HG03521 (cell line): ENCODE data around the gene OTOF.

Experiments
- ATAC-seq: cut with Tn5 transposase; IDR thresholded peaks from one replicate; pipeline ENCODE4 v1.9.1; 2021; ENCODE audit warnings: mild to moderate bottlenecking, moderate library complexity; ENCODE audit not compliant: unreplicated experiment

OTOF gene

DNA sequence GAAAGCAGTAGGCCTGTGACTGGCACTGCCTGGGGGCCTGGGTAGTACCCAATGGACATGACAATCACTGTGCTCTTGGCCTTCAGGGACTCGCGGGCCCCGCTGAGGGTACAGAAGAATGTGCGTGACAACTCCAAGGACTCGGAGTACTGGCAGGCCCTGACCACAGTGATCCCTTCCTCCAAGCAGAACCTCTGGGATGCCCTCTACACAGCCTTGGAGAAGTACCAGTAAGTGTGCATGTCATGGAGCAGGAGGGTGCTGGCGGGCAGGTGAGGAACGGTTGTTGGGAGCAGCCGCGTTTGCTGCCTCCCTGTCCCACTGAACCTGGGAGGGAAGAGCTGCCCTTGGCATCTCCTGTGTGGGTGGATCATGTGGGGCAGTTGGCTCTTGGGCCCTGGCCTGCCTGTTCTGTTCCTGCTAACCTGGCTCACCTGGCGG lies 23.3 kb downstream of the OTOF start:
- no peak for ATAC-seq

GRCh38 chr2:26453421-26454329 lies 24.2 kb downstream of the OTOF start:
- ATAC-seq: no peak

- no peak for ATAC-seq
These were observed 26.2 kb downstream of the OTOF start for GRCh38 chr2:26451700-26452099.

DNA sequence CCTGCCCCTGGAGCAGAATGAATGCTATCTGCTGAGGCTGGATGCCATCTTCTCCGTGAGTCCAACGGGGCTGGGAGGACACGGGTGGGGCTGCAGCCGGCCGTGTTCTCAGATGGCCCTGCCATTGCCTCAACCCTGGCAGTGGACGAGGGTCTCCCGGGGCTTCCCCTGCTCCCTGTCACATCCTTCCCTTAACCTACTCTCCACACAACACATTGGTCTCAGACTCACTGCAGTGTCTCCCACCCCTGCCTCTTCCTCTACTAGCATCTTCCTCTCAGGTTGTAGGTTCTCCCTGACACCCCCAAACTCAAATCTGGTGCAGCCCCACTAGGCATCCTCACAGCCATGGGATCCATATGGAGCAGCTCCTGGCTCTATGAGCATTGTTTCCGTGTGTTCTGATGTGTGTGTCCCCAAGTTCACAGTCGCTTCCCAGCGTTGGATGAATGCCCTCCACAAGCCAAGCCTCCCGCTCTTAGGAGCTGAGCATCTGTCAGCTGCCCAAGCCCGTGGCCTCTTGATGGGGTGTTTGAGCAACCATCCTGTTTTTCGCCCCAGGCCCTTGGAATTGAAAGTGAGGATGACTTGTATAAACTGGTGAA lies 27.8 kb downstream of the OTOF start:
- no peak for ATAC-seq

DNA sequence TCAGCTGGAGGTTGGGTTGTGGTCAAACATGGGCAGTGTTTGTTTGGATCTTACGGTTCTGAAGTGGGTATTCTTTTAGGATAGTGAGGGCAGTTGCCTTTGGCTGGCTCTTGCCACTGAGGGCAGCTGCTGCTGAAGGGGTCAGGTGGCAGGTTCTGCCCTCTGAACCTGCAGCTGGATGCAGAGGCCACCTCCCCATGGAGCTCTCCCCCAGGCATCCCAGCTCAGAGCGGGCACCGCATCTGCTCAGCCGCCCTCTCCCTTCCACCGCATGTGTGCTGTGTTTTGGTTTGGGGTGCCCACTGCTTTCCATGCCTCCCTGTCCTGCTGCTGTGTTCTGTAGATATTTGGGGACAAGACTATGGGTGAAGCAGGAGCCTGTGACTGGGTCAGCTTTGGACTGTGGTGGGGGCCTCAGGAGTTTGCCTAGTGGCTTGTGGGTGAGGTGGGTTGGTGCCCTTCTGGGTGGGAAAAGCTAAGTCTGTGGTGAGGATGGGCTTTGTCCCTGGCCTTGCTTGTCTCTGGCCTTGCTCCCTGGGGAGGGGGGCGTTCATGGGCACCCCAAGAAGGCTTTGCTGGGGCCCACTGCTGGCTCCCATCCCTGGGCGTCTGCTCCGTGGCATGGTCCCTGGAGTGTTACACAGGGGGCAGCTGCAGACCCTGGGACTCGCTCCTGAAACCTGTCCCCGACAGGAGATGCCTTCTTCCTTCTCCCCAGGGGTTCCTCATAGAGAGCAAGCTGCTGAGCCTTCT lies 28.5 kb downstream of the OTOF start:
- no peak for ATAC-seq

DNA sequence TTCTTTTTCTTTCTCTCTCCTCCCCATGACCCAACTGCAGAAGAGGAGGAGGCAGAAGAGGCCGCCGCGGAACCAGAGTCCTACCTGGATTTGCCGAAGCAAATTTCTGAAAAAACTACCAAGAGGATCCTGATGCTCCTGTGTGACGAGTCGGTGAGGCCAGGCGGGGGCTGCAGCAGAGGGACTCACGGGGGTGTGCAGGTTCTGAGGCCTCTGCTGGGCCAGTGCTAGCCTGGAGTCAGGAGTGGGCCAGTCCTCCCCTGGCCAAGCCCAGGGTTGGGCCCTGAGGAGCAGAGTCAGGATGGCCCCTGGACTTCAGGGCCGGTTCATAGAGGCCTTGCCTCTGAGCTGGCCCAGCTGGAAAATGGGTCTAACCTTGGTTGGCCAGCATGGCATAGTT lies 29.3 kb downstream of the OTOF start:
- ATAC-seq: no peak

GRCh38 chr2:26444236-26444635 lies 33.7 kb downstream of the OTOF start:
- ATAC-seq: no peak

- no peak for ATAC-seq
These were observed 35.2 kb downstream of the OTOF start for GRCh38 chr2:26442707-26443106.

DNA sequence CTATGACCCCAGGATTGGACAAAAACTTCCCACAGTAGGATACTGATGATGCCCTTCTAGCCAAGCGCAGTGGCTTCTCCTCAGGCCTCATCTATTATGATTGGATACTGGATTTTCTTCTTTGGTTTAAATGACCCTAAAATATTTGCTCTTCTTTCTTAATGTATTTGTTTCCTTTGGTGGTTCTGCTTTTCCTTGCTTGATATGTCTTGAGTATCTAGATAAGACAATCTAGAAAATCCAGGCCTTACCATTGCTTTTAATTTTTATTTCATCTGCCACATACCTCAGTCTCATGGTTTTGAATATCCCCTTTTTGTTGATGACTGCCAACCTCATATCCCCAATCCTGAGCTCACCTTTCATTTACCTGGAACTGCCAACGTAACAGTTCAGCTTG lies 35.6 kb downstream of the OTOF start:
- ATAC-seq: no peak

- ATAC-seq: no peak
These were observed 39.0 kb downstream of the OTOF start for GRCh38 chr2:26438926-26439325.

DNA sequence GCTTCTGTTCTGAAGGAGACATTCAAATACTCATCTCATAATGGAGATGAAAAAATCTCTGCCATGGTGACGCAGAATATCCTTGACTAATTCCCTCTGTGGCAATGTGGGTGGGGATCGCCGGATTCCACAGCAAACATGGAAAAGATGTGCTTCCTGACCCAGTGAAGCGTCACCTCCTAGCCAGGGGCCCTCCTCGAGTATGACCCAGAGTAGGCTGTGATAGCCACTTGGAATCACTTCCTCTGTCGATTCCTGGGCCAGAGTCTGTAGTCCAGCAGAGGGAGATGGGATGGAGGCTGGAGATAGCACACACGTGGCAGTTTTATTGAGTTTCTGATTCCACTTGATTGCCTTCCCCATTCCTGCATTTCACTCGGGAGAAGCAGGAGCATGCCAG lies 39.4 kb downstream of the OTOF start:
- no peak for ATAC-seq

- no peak for ATAC-seq
These were observed 42.8 kb downstream of the OTOF start for GRCh38 chr2:26435106-26435505.

- ATAC-seq: no peak
These were observed 45.1 kb downstream of the OTOF start for GRCh38 chr2:26432859-26433258.

- ATAC-seq: no peak
These were observed 45.6 kb downstream of the OTOF start for GRCh38 chr2:26432363-26432762.

DNA sequence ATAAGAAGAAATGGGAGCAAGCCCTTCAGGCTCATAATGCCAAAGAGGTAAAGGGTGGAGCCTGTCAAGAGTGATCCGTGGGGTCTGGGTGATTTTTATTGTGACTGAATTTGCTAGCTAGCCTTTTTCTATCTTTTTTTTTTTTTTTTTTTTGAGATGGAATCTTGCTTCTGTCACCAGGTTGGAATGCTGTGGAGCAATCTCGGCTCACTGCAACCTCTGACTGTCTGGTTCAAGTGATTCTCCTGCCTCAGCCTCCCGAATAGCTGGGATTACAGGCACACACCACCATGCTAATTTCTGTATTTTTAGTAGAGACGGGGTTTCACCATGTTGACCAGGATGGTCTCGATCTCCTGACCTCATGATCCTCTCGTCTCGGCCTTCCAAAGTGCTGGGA lies 47.1 kb downstream of the OTOF start:
- no peak for ATAC-seq

GRCh38 chr2:26429779-26430578 lies 47.9 kb downstream of the OTOF start:
- no peak for ATAC-seq

DNA sequence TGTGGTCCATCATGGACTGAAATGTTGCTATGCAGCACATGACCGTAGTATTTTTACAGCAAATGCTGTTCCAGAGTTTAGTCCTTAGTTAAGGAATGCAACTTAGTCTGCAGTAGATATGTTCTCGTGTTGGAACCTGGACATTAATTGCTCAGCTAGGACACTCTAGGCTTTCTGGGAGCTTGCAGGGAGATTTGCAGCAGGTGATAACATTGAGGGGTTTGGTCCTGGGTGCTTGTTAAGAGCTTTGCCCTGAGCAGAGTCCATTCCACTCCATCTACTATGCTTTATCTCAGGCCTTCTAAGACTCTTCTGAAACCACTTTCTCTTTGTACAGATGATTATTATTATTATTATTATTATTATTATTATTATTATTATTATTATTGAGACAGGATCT lies 49.1 kb downstream of the OTOF start:
- no peak for ATAC-seq

DNA sequence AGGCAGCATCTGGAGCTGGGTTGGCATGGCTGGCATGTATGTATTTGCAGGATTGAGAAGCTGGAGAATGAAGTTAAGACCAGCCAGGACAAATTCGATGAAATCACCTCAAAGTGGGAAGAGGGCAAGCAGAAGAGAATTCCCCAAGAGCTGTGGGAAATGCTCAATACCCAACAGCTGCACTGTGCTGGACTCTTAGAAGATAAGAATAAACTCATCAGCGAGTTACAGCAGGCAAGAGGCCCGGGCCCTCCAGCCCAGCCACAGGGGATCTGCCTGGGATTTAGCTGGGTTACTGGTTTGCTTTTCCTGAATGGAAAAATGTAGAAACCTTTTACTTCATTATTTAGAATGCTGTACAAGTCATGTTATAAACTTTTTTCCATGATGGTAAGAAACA lies 53.7 kb downstream of the OTOF start:
- ATAC-seq: no peak

GRCh38 chr2:26423750-26424149 lies 54.2 kb downstream of the OTOF start:
- no peak for ATAC-seq

GRCh38 chr2:26422947-26423629 lies 54.8 kb downstream of the OTOF start:
- ATAC-seq: no peak
